ELR (cell line): ENCODE results near the gene NLRC5.
"Not testable (repeated sequence)": the region's sequence is repeated elsewhere in the genome, so short reads cannot be mapped to it uniquely, and the experiment has no call there.

Experiments
- DNase-seq: peaks from one replicate; pipeline ENCODE4 v3.0.0-alpha.2; 2015; ENCODE audit warnings: low read depth

Gene NLRC5

GRCh38 chr16:57000271-57001025 lies 11.1 kb downstream of the NLRC5 start:
- peak; percentile 96 for DNase-seq

- no peak for DNase-seq
Measured at GRCh38 chr16:57001026-57001679, 11.8 kb downstream of the NLRC5 start.

DNA sequence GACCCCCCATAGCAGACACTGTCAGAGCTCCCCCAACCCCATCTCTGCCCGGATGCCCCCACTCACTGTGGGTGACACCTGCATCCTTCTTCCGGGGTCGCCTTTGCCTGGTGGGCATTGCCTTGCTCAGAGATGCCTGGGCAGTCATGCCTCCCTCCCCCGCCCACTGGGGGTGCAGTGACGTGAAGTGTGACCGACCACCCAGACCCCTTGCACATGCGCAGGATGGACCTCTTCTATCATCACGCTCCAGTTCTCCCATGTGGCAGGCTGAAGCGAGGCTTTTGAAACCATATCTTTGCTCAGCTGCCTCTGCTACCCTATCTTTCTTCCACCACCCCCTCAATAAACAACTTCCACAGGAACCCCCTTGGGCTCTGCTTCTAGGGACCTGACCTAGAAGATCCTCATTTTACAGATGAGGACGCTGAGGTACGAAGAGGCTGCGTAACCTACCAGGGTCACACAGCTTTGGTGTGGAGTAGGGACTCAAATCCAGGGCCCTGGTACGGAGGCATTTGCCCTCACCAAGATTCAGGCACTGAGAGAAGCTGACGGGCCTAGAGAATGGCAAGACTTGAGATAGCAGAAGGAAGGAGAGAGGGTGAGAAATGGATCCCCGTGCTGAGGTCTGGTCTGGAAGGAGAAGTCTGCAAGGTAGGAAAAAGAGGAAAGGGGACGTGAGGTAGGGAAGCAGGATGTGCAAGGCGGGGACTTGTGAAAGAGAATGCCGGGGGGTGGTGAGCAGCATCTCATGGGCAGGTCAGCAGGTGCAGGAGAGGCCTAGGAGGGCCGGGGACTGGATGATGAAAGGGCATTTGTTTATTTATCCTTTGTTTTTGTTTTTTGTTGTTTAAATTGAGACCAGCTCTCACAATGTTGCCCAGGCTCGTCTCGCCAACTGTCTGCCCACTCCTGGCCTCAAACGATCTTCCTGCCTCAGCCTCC lies 14.4 kb downstream of the NLRC5 start:
- no peak for DNase-seq

DNA sequence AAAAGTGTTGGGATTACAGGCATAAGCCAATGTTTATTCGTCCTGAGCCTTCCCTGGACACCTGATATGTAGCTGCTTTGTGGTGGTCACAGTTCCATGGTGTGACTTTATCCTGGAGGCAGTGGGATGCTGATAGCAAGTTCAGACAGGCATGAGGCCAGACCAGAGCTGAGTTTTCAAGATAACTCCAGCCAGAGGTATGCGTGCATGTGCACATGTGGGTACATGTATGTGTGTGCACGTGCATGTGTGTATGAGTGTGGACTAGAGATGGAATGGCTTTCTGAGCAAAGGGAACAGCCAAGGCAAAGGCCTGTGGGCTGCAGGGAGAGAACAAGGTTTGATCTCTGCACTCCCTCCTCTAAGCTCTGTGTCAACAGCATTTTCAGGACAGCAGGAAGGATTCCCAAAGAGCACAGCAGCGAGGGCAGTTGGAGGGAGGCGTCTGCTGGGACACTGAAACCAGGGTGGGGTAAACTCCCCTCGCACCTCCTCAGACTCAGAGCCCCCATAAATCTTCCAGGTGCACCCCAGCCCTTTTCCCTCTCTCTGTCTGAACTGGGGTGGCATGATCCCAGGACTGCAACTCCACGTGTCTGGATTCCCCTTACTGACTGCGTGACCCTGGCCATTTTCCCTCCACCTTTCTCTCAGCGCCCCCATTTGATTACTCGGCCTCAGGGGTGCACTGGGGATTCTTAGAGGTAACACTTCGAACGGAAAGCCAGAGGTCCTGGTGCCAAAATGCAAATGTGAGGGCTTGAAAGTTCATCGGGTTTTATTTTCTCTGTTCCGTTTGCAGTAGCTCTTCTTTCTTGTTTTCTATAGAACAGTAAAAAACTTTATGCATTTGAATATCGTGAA lies 15.3 kb downstream of the NLRC5 start:
- no peak for DNase-seq

DNA sequence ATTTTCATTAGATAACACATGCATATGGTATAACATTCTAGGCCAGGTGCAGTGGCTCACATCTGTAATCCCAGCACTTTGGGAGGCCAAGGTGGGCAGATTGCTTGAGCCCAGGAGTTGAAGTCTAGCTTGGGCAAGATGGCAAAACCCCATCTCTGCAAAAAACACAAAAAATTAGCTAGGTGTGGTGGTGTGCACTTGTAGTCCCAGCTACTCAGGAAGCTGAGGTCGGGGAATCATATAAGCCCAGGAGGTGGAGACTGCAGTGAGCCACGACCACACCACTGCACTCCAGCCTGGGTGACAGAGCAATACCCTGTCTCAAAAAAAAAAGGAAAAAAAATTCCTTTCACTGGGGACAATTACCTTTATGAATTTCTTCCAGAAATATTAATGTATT lies 16.2 kb downstream of the NLRC5 start:
- DNase-seq: not testable (repeated sequence)

GRCh38 chr16:57007050-57007449 lies 17.7 kb downstream of the NLRC5 start:
- DNase-seq: no peak

DNA sequence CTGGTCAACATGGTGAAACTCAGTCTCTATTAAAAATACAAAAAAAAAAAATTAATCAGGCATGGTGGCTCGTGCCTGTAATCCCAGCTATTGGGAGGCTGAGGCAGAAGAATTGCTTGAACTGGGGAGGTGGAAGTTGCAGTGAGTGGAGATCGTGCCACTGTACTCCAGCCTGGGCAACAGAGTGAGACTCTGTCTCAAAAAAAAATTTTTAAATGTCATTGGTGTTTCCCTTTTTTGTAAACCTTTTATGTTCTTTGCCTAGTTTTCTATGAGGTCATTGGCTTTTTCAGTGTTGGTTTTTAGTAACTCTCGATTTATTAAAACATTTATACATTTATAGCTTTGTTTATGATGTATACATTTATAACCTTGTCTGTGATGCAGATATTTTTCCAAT lies 18.2 kb downstream of the NLRC5 start:
- DNase-seq: no peak

DNA sequence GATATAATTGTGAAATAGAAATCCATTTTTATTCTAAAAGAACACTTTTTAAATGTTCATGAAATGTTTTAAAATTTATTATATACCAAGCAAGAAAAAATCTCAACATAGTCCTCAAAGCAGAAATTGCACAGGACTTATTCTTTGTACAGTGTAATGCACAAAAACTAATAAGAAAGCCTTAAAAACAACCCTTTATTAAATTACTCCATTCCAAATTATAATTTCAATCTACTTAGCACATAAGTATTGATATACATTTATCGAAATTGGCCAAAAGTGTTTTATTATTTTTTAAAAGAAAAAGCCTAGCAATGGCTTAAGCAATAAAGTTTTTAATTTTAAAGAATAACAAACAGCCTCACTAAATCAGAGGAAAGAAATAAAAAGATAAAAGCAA lies 19.1 kb downstream of the NLRC5 start:
- no peak for DNase-seq

GRCh38 chr16:57009643-57010170 lies 20.4 kb downstream of the NLRC5 start:
- DNase-seq: no peak

DNA sequence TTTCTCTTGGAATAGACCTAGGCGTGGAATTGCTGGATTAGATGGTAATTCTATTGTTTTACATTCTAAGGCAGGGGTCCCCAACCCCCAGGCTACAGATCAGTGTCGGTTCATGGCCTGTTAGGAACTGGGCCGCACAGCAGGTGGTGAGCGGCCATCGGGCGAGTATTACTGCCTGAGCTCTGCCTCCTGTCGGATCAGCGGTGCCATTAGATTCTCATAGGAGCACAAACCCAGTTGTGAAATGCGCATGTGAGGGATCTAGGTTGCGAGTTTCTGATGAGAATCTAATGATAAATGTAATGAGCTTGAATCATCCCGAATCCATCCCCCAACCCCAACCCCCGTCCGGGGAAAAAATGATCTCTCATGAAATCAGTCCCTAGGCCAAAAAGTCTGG lies 23.0 kb downstream of the NLRC5 start:
- no peak for DNase-seq

- peak; percentile 90 for DNase-seq
Measured at GRCh38 chr16:57013229-57013628, 23.9 kb downstream of the NLRC5 start.

GRCh38 chr16:57013902-57014301 lies 24.5 kb downstream of the NLRC5 start:
- DNase-seq: no peak

GRCh38 chr16:57016301-57016700 lies 26.9 kb downstream of the NLRC5 start:
- no peak for DNase-seq

- no peak for DNase-seq
Measured at GRCh38 chr16:57016831-57017230, 27.5 kb downstream of the NLRC5 start.

GRCh38 chr16:57017251-57017650 lies 27.9 kb downstream of the NLRC5 start:
- DNase-seq: peak; percentile 87

GRCh38 chr16:57019746-57020145 lies 30.4 kb downstream of the NLRC5 start:
- peak; percentile 43 for DNase-seq

DNA sequence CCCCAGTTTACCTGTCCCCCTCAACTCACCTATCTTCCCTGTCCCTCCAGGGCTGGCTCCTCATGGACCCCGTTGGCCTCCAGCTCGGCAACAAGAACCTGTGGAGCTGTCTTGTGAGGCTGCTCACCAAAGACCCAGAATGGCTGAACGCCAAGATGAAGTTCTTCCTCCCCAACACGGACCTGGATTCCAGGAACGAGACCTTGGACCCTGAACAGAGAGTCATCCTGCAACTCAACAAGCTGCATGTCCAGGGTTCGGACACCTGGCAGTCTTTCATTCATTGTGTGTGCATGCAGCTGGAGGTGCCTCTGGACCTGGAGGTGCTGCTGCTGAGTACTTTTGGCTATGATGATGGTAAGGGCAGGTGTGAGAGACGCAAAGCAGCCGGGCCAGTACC lies 31.3 kb downstream of the NLRC5 start:
- DNase-seq: no peak

DNA sequence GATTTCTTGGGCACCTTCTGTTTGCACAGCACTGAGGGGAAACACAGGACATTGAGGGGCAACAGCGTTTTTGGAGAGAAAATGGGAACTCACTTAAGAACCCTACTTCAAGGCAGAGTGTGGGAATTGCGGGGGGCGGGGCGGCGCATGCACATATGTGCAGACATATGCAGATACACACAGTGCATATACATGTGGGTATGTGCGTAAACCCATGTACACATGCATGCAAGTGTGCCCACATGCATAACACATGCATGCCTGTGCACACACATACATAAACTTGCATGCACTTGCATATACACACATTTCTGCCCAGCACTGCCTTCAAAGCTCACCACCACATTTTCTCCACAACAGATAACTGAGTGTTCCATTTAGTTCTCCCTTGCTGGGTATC lies 32.4 kb downstream of the NLRC5 start:
- DNase-seq: no peak

- no peak for DNase-seq
Measured at GRCh38 chr16:57022445-57022844, 33.1 kb downstream of the NLRC5 start.

DNA sequence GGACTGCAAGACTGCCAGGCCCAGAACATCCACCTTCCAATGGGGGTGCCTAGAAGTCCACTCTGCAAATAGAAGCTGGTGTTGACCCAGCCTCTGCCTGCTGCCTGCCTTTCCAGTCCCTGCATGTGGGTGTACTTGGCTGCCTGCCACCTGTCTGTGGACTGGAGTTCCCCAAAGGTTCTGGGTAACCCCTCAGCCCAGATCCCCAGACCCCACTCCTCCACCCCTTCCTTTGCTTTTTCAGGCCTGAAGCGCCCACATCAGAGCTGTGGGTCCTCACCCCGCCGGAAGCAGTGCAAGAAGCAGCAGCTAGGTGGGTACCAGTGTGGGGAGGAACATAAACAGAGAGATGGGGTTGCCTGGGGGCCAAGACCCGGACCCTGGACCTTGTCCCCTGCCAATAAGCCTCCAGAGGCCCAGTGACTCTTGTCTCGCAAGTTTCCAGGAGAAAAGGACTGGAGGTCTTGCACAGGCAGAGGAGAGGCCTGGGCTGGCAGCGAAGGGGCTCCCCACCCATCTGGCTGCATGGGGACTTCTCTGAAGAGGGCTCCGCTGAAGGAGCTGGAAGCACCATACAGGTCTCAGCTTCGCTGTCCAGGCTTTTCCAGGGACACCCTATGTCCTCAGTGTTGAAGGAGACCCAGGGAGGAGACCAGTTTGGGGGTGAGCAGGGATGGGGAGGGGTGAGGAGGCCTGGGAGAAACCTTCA lies 34.3 kb downstream of the NLRC5 start:
- no peak for DNase-seq
